Cardiac muscle cell (in vitro differentiated cells and primary cell): ENCODE measurements around the gene GMCL2. TPM values are rescaled to one million over a fixed set of nuclear protein-coding genes. Genes with fewer than 3 reads are reported as not detected.
A peak's percentile ranks its signal among the peaks of the same experiment; 100 is the strongest.

Experiments used
- DNase-seq, 2 donors: peaks; one replicate each; pipeline versions ENCODE4 v3.0.0 to v3.0.0-alpha.2; 2010 to 2017; ENCODE audit warnings: low read depth in 1 of 2, low spot score in 1 of 2
- H3K27ac ChIP-seq: fragments of 200-600 bp; sonication (generic); 2 replicates; pipeline ENCODE4 v1.5.1; 2016
- H3K27me3 ChIP-seq: fragments of 200-600 bp; sonication (generic); 2 replicates; pipeline ENCODE4 v1.6.0; 2016; ENCODE audit warnings: control low read depth
- H3K36me3 ChIP-seq: fragments of 200-600 bp; sonication (generic); 2 replicates; pipeline ENCODE4 v1.5.1; 2016; ENCODE audit warnings: control low read depth
- H3K4me1 ChIP-seq: fragments of 200-600 bp; sonication (generic); 2 replicates; pipeline ENCODE4 v1.8.1; 2017; ENCODE audit warnings: low read depth, mild to moderate bottlenecking, mixed run types
- H3K4me3 ChIP-seq: fragments of 200-600 bp; sonication (generic); 2 replicates; pipeline ENCODE4 v1.5.1; 2016; ENCODE audit warnings: mild to moderate bottlenecking
- H3K9me3 ChIP-seq: fragments of 200-600 bp; sonication (generic); 2 replicates; pipeline ENCODE4 v1.5.1; 2017; ENCODE audit warnings: low read depth, mild to moderate bottlenecking, control low read depth
- CTCF ChIP-seq: IDR thresholded peaks from 2 replicates; pipeline ENCODE4 v1.5.1; 2012; ENCODE audit warnings: low read depth, mild to moderate bottlenecking, low read length
- polyA plus RNA-seq: library from polyadenylated mRNA; unstranded; fragments of >200 nt; fragmentation: Nextera tagmentation; extraction: Ambion mirVana; gene quantifications from 2 replicates; pipeline ENCODE4 v1.2.1, GENCODE V29; 2016
- total RNA-seq: library from RNA; depleted of rRNA; stranded (reverse); fragments of >200 nt; gene quantifications from 2 replicates; pipeline ENCODE4 v1.2.3, GENCODE V29; 2016

Gene GMCL2
- total and polyA plus RNA-seq, 2 experiments from 2014 or later = not detected

DNA sequence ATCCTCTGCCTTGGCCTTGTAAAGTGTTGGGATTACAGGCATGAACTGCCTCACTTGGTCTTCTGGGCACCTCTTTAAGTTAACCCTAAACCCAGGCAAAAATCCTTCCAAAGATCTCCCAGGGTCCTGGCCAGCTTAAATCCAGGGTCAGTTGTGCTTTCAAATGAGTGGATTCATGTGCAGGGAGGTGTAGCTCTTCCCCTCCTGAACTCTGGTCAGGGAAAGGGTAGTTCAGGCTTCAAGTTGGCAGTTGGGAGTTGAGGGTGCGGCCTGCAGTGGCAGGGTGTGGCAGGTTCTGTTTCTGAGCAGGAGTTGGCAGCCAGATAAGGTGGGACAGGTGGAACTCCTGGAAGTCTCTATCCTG is 20.7 kb upstream of the GMCL2 start:
- no peak for DNase-seq
- Histone ChIP-seq H3K36me3 (peaks cover 62% of the 10 kb centered on the region), H3K4me3 (no peak overlapping the region)

GRCh38 chr5:178207183-178207916 is 20.2 kb upstream of the GMCL2 start:
- no peaks in the 10 kb centered on the region for H3K9me3 ChIP-seq
- DNase-seq = peak in 1 of 2 donors; percentile 85
- no peak for TF ChIP-seq CTCF
- H3K36me3 ChIP-seq = peaks cover 60% of the 10 kb centered on the region
- no peaks in the 10 kb centered on the region for H3K27me3 ChIP-seq
- peak overlapping the region; percentile 58 for H3K27ac ChIP-seq
- H3K4me3 ChIP-seq = no peak overlapping the region
- H3K4me1 ChIP-seq = peaks cover 9% of the 10 kb centered on the region

More for the DNA sequence above, 20.7 kb upstream of the GMCL2 start:
- no peak for TF ChIP-seq CTCF
- Histone ChIP-seq H3K4me1 (peaks cover 9% of the 10 kb centered on the region), H3K27ac (peak overlapping the region; percentile 12), H3K9me3 (no peaks in the 10 kb centered on the region), H3K27me3 (no peaks in the 10 kb centered on the region)

GRCh38 chr5:178206166-178207101 is 19.3 kb upstream of the GMCL2 start:
- Histone ChIP-seq H3K27ac (peak overlapping the region; percentile 58), H3K4me3 (peak overlapping the region; percentile 94), H3K9me3 (no peaks in the 10 kb centered on the region), H3K4me1 (peaks cover 9% of the 10 kb centered on the region), H3K36me3 (peaks cover 51% of the 10 kb centered on the region), H3K27me3 (no peaks in the 10 kb centered on the region)
- TF ChIP-seq CTCF = no peak
- DNase-seq = peak in 1 of 2 donors; percentile 34

GRCh38 chr5:178205749-178206047 is 18.5 kb upstream of the GMCL2 start:
- TF ChIP-seq CTCF = no peak
- Histone ChIP-seq H3K36me3 (peaks cover 44% of the 10 kb centered on the region), H3K4me1 (peaks cover 9% of the 10 kb centered on the region), H3K27ac (no peak overlapping the region), H3K9me3 (no peaks in the 10 kb centered on the region), H3K4me3 (peak overlapping the region; percentile 94), H3K27me3 (no peaks in the 10 kb centered on the region)
- no peak for DNase-seq

- Histone ChIP-seq H3K27ac (peak overlapping the region; percentile 92), H3K4me3 (peak overlapping the region; percentile 94), H3K27me3 (no peaks in the 10 kb centered on the region), H3K9me3 (no peaks in the 10 kb centered on the region), H3K4me1 (peaks cover 9% of the 10 kb centered on the region), H3K36me3 (peaks cover 38% of the 10 kb centered on the region)
- DNase-seq = peak; percentile 82 to 86
- TF ChIP-seq CTCF = no peak
These were observed 18.0 kb upstream of the GMCL2 start for GRCh38 chr5:178204935-178205748.
